GM10248 (cell line): ENCODE results near the gene CA10.

Source experiments
- CTCF ChIA-PET: fragments of 300-600 bp; sonication (Branson Sonifier 250); formaldehyde crosslinking; extraction: SDS; loops from one replicate; lab custom pipeline; 2021; ENCODE audit warnings: antibody characterized with exemption; lab: Yijun Ruan, JAX
- POLR2A ChIA-PET: fragments of 350-650 bp; sonication (Branson Sonifier 250); formaldehyde crosslinking; extraction: SDS; loops from one replicate; lab custom pipeline; 2020; ENCODE audit warnings: antibody characterized with exemption; lab: Yijun Ruan, JAX
- DNase-seq: peaks from one replicate; pipeline ENCODE4 v3.0.0; 2012; ENCODE audit errors: extremely low spot score
- TF ChIP-seq, protein P1 (sequence below): IDR thresholded peaks from 2 replicates; pipeline ENCODE4 v1.5.1; 2012; ENCODE audit warnings: mild to moderate bottlenecking, low read depth; ENCODE audit errors: extremely low read depth, missing control alignments, control extremely low read depth

The CA10 gene

GRCh38 chr17:51647826-51648225 lies 510.7 kb downstream of the CA10 start:
- CTCF ChIA-PET, result no interaction called here
- POLR2A ChIA-PET, result no interaction called here
- TF ChIP-seq, protein P1, sequence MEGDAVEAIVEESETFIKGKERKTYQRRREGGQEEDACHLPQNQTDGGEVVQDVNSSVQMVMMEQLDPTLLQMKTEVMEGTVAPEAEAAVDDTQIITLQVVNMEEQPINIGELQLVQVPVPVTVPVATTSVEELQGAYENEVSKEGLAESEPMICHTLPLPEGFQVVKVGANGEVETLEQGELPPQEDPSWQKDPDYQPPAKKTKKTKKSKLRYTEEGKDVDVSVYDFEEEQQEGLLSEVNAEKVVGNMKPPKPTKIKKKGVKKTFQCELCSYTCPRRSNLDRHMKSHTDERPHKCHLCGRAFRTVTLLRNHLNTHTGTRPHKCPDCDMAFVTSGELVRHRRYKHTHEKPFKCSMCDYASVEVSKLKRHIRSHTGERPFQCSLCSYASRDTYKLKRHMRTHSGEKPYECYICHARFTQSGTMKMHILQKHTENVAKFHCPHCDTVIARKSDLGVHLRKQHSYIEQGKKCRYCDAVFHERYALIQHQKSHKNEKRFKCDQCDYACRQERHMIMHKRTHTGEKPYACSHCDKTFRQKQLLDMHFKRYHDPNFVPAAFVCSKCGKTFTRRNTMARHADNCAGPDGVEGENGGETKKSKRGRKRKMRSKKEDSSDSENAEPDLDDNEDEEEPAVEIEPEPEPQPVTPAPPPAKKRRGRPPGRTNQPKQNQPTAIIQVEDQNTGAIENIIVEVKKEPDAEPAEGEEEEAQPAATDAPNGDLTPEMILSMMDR, result no peak
- DNase-seq, result no peak

- TF ChIP-seq, protein P1, result no peak
- DNase-seq, result no peak
- CTCF ChIA-PET, result no interaction called here
- POLR2A ChIA-PET, result no interaction called here
Measured at GRCh38 chr17:51647067-51647466, 511.4 kb downstream of the CA10 start.

- no peak for DNase-seq
- CTCF ChIA-PET, result no interaction called here
- TF ChIP-seq, protein P1, result no peak
- POLR2A ChIA-PET, result no interaction called here
Measured at GRCh38 chr17:51646539-51646938, 512.0 kb downstream of the CA10 start.

DNA sequence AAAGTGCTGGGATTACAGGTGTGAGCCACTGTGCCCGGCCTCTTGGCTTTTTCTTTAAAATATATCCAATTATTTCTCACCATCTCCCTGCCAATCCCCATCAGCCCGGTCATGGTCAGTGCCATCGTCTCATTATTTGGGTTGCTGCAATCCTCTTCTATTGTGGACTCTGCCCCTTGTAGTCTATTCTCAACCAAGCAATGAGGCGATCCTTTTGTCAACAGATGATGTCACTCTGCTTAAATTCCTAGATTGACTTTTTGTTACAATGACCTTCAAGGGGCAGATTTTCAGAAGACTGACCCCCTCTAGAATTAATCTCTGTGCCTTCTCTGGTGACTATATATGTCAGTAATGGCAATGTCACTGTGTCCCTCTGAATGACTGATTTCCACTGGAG lies 513.5 kb downstream of the CA10 start:
- DNase-seq, result no peak
- ChIA-PET POLR2A (no interaction called here), CTCF (no interaction called here)
- TF ChIP-seq, protein P1, result no peak

DNA sequence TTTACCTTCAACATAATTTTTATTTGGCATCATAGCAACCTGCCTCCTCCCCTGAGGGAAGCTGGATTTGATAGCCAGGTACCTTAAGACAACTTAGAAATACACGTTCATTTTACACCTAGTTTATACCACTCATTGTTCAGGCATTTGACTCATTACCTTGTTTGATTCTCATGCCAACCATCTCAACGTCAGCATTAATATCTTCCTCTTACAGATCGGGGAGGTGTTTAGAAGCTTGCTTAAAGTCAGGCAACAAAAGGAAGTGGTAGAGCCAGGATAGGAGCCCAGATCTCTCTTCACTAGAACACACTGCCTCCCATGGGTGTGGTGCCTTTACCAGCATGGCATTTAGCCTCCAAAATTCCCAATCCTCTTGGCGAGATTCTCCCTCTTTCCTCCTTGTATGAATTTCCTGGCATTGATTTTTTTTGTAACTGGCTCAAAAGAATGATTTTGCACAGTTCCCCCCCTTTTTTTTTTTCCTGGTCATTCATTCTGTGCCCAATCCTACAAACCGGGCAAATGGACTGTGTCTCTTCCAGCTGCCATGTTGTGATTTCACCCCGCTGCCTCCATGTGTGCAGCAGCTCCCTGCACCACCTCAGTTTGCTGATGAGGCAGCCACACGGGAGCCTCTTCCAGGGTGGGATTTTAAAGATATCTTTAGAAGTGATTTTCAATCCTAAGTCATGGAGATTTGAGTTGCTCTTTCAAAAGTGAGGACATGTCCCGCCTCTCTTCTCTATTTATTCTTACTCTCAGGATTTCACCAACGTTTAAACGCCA lies 514.6 kb downstream of the CA10 start:
- POLR2A ChIA-PET, result no interaction called here
- CTCF ChIA-PET, result no interaction called here
- TF ChIP-seq, protein P1, result no peak
- no peak for DNase-seq

- CTCF ChIA-PET, result interaction anchor here (1.2 kb wide), 1 partner anchor 9 kb away, joined by 4 read pairs; no protein-coding TSS in a partner anchor
- POLR2A ChIA-PET, result no interaction called here
Measured at GRCh38 chr17:51642029-51642428, 516.5 kb downstream of the CA10 start.

More at GRCh38 chr17:51642029-51642428, 516.5 kb downstream of the CA10 start:
- TF ChIP-seq, protein P1, result no peak
- DNase-seq, result no peak
